GM23248 (cell line): ENCODE data around the gene PLA2G5. TPM values are rescaled to one million over a fixed set of nuclear protein-coding genes. Genes with fewer than 3 reads are reported as not detected.

ENCODE experiments used
- DNase-seq: peaks from one replicate; pipeline ENCODE4 v3.0.0-alpha.2; 2015
- H2AFZ ChIP-seq: fragments of 200-600 bp; sonication (generic); 2 replicates; pipeline ENCODE4 v1.6.1; 2016; ENCODE audit warnings: antibody characterized with exemption
- H3F3A ChIP-seq: fragments of 200-600 bp; sonication (generic); 2 replicates; pipeline ENCODE4 v1.6.1; 2016; ENCODE audit warnings: mild to moderate bottlenecking, antibody characterized with exemption, mixed run types; ENCODE audit not compliant: insufficient read depth
- H3K27ac ChIP-seq: fragments of 200-600 bp; sonication (generic); 2 replicates; pipeline ENCODE4 v1.5.1; 2016; ENCODE audit warnings: mild to moderate bottlenecking
- H3K27me3 ChIP-seq: fragments of 200-600 bp; sonication (generic); replicated peaks from 2 replicates; pipeline ENCODE4 v1.6.1; 2016; ENCODE audit warnings: mild to moderate bottlenecking; ENCODE audit not compliant: insufficient read depth
- H3K36me3 ChIP-seq: fragments of 200-600 bp; sonication (generic); 2 replicates; pipeline ENCODE4 v1.6.1; 2016; ENCODE audit warnings: low read depth, mild to moderate bottlenecking
- H3K4me1 ChIP-seq: fragments of 200-600 bp; sonication (generic); 2 replicates; pipeline ENCODE4 v1.6.1; 2016; ENCODE audit warnings: mild to moderate bottlenecking; ENCODE audit not compliant: insufficient read depth
- H3K4me2 ChIP-seq: fragments of 200-600 bp; sonication (generic); one replicate; pipeline ENCODE4 v1.6.1; 2016; ENCODE audit warnings: mild to moderate bottlenecking; ENCODE audit not compliant: unreplicated experiment
- H3K4me3 ChIP-seq: fragments of 200-600 bp; sonication (generic); 2 replicates; pipeline ENCODE4 v1.5.1; 2016; ENCODE audit warnings: mild to moderate bottlenecking
- H3K79me2 ChIP-seq: fragments of 200-600 bp; sonication (generic); 2 replicates; pipeline ENCODE4 v1.6.1; 2016; ENCODE audit warnings: mild to moderate bottlenecking; ENCODE audit not compliant: insufficient read depth
- H3K9ac ChIP-seq: fragments of 200-600 bp; sonication (generic); 2 replicates; pipeline ENCODE4 v1.6.1; 2016; ENCODE audit warnings: mild to moderate bottlenecking
- H3K9me2 ChIP-seq: fragments of 200-600 bp; sonication (generic); 2 replicates; pipeline ENCODE4 v1.6.1; 2016; ENCODE audit warnings: mixed run types, mild to moderate bottlenecking, moderate library complexity; ENCODE audit not compliant: insufficient read depth
- H3K9me3 ChIP-seq: fragments of 200-600 bp; sonication (generic); one replicate; pipeline ENCODE4 v1.6.1; 2017; ENCODE audit warnings: low read depth
- H4K20me1 ChIP-seq: fragments of 200-600 bp; sonication (generic); 2 replicates; pipeline ENCODE4 v1.6.0; 2016; ENCODE audit not compliant: insufficient read depth
- EZH2 ChIP-seq: fragments of 200-600 bp; sonication (generic); IDR thresholded peaks from 2 replicates; pipeline ENCODE4 v1.6.1; 2018; ENCODE audit warnings: antibody characterized with exemption, mild to moderate bottlenecking; ENCODE audit not compliant: insufficient read depth, poor library complexity, severe bottlenecking
- EZH2phosphoT487 ChIP-seq: fragments of 200-600 bp; sonication (generic); IDR thresholded peaks from 2 replicates; pipeline ENCODE4 v1.6.1; 2018; ENCODE audit warnings: antibody characterized with exemption, moderate library complexity, mild to moderate bottlenecking, low read depth; ENCODE audit not compliant: insufficient read depth
- WGBS, 2 experiments: methylation state at CpG; one replicate each; pipeline ENCODE4 v1.1.6; 2015 to 2017; ENCODE audit warnings: low lambda C conversion rate in 2 of 2, low coverage in 1 of 2; ENCODE audit errors: missing lambda C conversion rate in 2 of 2; 5-methylcytosine and 5-hydroxymethylcytosine counted together
- in situ Hi-C: fragments of 300-500 bp; cut with MboI; formaldehyde crosslinking; loops from 2 replicates; pipeline ENCODE4 v1.15.0; 2020
- polyA plus RNA-seq: library from polyadenylated mRNA; unstranded; fragments of >200 nt; fragmentation: Nextera tagmentation; extraction: Ambion mirVana; gene quantifications from 2 replicates; pipeline ENCODE4 v1.2.1, GENCODE V29; 2016
- total RNA-seq: library from RNA; depleted of rRNA; stranded (reverse); fragments of >200 nt; shearing (Covaris generic); gene quantifications from 2 replicates; pipeline ENCODE4 v1.2.3, GENCODE V29; 2014

PLA2G5 gene
- total and polyA plus RNA-seq, 2 experiments from 2014 or later: 0.16 TPM; not detected in 1

DNA sequence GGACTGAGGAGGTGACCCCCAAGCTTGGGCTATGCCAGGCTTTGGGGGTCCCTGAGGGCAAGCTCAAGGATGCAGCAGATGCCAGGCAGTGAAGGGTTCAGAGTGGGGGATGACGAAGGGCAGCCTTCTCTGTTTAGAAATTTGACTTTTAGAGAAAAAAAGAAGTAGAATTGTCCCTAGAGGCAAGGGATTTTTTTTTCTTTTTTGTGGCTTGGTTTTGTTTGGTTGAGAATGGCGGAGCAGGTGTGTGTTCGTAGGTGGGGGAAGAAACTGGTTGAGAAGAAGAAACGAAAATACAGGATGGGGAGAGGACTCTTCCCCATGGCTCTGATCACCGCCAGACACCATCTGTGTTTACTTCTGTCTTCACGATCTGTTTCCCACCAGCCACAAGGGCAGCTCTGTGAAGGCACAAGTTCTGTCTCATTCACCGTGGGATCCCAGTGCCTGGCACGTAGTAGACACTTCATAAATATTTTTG is 8.2 kb downstream of the PLA2G5 start:
- DNase-seq: no peak
- Histone ChIP-seq H3K36me3 (no peaks in the 10 kb centered on the region), H3K9me2 (no peaks in the 10 kb centered on the region), H3K9ac (no peak overlapping the region), H3F3A (peaks cover 12% of the 10 kb centered on the region; the same call in 1 of the 2 replicates), H3K79me2 (no peaks in the 10 kb centered on the region), H3K4me3 (no peak overlapping the region), H3K4me2 (no peak overlapping the region), H4K20me1 (no peaks in the 10 kb centered on the region), H3K27me3 (no peaks in the 10 kb centered on the region), H3K4me1 (peaks cover 27% of the 10 kb centered on the region), H3K27ac (no peak overlapping the region), H2AFZ (no peak overlapping the region), H3K9me3 (no peaks in the 10 kb centered on the region)
- WGBS, 2 experiments: 73 to 80% methylated on average over 8 of the region's 8 CpGs
- in situ Hi-C loops: no loop called here
- TF ChIP-seq EZH2phosphoT487 (no peak), EZH2 (no peak)

GRCh38 chr1:20078711-20079110 is 8.7 kb downstream of the PLA2G5 start:
- no peaks in the 10 kb centered on the region for H3K36me3 ChIP-seq
- in situ Hi-C loops: no loop called here
- H3K27ac ChIP-seq: no peak overlapping the region
- H3K4me2 ChIP-seq: no peak overlapping the region
- H3K4me3 ChIP-seq: no peak overlapping the region
- H2AFZ ChIP-seq: no peak overlapping the region
- no peaks in the 10 kb centered on the region for H4K20me1 ChIP-seq
- H3K9me2 ChIP-seq: no peaks in the 10 kb centered on the region
- no peak for TF ChIP-seq EZH2phosphoT487
- no peak for TF ChIP-seq EZH2
- DNase-seq: no peak
- no peaks in the 10 kb centered on the region for H3K79me2 ChIP-seq
- H3K27me3 ChIP-seq: no peaks in the 10 kb centered on the region
- H3K4me1 ChIP-seq: peaks cover 24% of the 10 kb centered on the region
- H3F3A ChIP-seq: peaks cover 8% of the 10 kb centered on the region; the same call in 1 of the 2 replicates
- 66 to 77% methylated on average over 5 of the region's 5 CpGs for WGBS, 2 experiments
- no peak overlapping the region for H3K9ac ChIP-seq
- no peaks in the 10 kb centered on the region for H3K9me3 ChIP-seq

DNA sequence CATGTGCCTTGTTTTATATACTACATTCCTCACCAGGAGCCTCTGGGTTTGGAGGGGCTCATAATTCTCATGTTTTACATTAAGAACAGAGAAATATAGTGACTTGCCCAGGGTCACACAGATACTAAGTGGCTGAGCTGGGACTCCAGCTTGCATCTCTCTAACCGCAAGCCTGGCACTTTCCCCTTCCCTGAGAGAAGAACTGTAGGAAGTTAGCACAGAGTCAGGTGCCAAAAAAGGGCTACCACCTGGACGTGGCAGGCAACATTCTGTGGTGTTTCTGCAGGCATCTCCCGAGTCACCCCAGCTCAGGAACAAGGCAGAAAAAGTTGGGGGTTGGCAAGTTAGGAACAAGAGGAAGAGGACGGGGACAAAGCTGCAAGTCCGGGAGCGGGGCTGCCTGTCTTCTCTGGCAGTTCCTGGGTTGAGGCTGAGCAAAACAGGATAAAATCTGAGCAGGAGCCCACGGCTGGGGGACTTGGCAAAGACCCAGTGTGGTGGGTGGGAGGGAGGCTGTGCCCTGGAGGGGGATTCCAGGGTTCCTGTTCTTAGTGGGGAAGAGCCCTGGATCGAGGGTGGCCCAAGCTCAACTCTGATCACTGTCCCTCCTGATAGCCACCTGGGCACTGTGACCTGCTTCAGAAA is 9.8 kb downstream of the PLA2G5 start:
- no peak for TF ChIP-seq EZH2
- TF ChIP-seq EZH2phosphoT487: no peak
- Histone ChIP-seq H4K20me1 (no peaks in the 10 kb centered on the region), H3K27ac (no peak overlapping the region), H3K9me2 (no peaks in the 10 kb centered on the region), H3K36me3 (no peaks in the 10 kb centered on the region), H3K4me1 (peaks cover 13% of the 10 kb centered on the region), H3K9me3 (no peaks in the 10 kb centered on the region), H3F3A (no peaks in the 10 kb centered on the region), H3K79me2 (no peaks in the 10 kb centered on the region), H2AFZ (no peak overlapping the region), H3K4me3 (no peak overlapping the region), H3K27me3 (no peaks in the 10 kb centered on the region), H3K9ac (no peak overlapping the region), H3K4me2 (no peak overlapping the region)
- WGBS, 2 experiments: 67 to 75% methylated on average over 7 to 8 of the region's 8 CpGs
- no peak for DNase-seq
- in situ Hi-C loops: no loop called here

- no peaks in the 10 kb centered on the region for H3K79me2 ChIP-seq
- H3K9me2 ChIP-seq: no peaks in the 10 kb centered on the region
- H3K9me3 ChIP-seq: no peaks in the 10 kb centered on the region
- H3K9ac ChIP-seq: no peak overlapping the region
- in situ Hi-C loops: no loop called here
- TF ChIP-seq EZH2phosphoT487 (no peak), EZH2 (no peak)
- H3K4me1 ChIP-seq: peaks cover 6% of the 10 kb centered on the region; the same call in 1 of the 2 replicates
- no peak overlapping the region for H3K27ac ChIP-seq
- no peaks in the 10 kb centered on the region for H4K20me1 ChIP-seq
- no peak for DNase-seq
- no peak overlapping the region for H3K4me3 ChIP-seq
- H2AFZ ChIP-seq: no peak overlapping the region
- no peaks in the 10 kb centered on the region for H3K27me3 ChIP-seq
- H3K36me3 ChIP-seq: no peaks in the 10 kb centered on the region
- 85 to 91% methylated on average over 17 to 18 of the region's 20 CpGs for WGBS, 2 experiments
- H3K4me2 ChIP-seq: no peak overlapping the region
- H3F3A ChIP-seq: no peaks in the 10 kb centered on the region
Measured at GRCh38 chr1:20080441-20081352, 10.7 kb downstream of the PLA2G5 start.
